Caco-2 (cell line): ENCODE measurements around the gene MGAT5B. TPM values are rescaled to one million over a fixed set of nuclear protein-coding genes. Genes with fewer than 3 reads are reported as not detected.

ENCODE experiments used
- BruUV-seq: library from RNA; stranded (reverse); fragments of 400-500 nt; replicated peaks from 2 replicates; lab custom pipeline; 2021; lab: Mats Ljungman, UMichigan
- CTCF ChIA-PET: fragments of 300-600 bp; sonication (Branson Sonifier 250); formaldehyde crosslinking; loops from one replicate; lab custom pipeline; 2022; ENCODE audit warnings: antibody characterized with exemption; lab: Charles Lee
- POLR2A ChIA-PET: fragments of 300-600 bp; sonication (Branson Sonifier 250); formaldehyde crosslinking; loops from one replicate; lab custom pipeline; 2022; ENCODE audit warnings: antibody characterized with exemption; lab: Charles Lee
- DNase-seq, 2 experiments: peaks; one replicate each; pipeline versions ENCODE4 v3.0.0 to v3.0.0-alpha.2; 2020 to 2022
- H3K27me3 ChIP-seq: replicated peaks from 2 replicates; pipeline ENCODE4 v1.6.0; 2011; ENCODE audit warnings: low read length; ENCODE audit not compliant: control insufficient read depth, insufficient read depth
- H3K36me3 ChIP-seq: 2 replicates; pipeline ENCODE4 v1.5.1; 2011; ENCODE audit warnings: low read length; ENCODE audit not compliant: control insufficient read depth, insufficient read depth
- H3K4me1 ChIP-seq: fragments of 250-450 bp; sonication (Bioruptor Pico); 2 replicates; pipeline ENCODE4 v1.5.1; 2020; ENCODE audit warnings: mild to moderate bottlenecking
- H3K4me3 ChIP-seq: 2 replicates; pipeline ENCODE4 v1.5.1; 2011; ENCODE audit warnings: low read depth, mild to moderate bottlenecking, control low read depth, low read length
- H3K9me3 ChIP-seq: fragments of 250-450 bp; sonication (Bioruptor Pico); 2 replicates; pipeline ENCODE4 v1.5.1; 2020; ENCODE audit warnings: mild to moderate bottlenecking, moderate library complexity
- H3K27ac Mint-ChIP-seq: one replicate; pipeline ENCODE4 v1.8.0; 2022; ENCODE audit warnings: mixed read lengths; ENCODE audit not compliant: unreplicated experiment
- H3K27me3 Mint-ChIP-seq: one replicate; pipeline ENCODE4 v1.8.0; 2022; ENCODE audit warnings: mixed read lengths; ENCODE audit not compliant: insufficient read depth, unreplicated experiment
- H3K36me3 Mint-ChIP-seq: one replicate; pipeline ENCODE4 v1.8.0; 2022; ENCODE audit warnings: mild to moderate bottlenecking, mixed read lengths; ENCODE audit not compliant: insufficient read depth, unreplicated experiment
- H3K4me1 Mint-ChIP-seq: one replicate; pipeline ENCODE4 v1.8.0; 2022; ENCODE audit warnings: low read depth, mixed read lengths; ENCODE audit not compliant: unreplicated experiment
- H3K4me3 Mint-ChIP-seq: one replicate; pipeline ENCODE4 v1.8.0; 2022; ENCODE audit warnings: mild to moderate bottlenecking, moderate library complexity, mixed read lengths; ENCODE audit not compliant: unreplicated experiment
- H3K9me3 Mint-ChIP-seq: one replicate; pipeline ENCODE4 v1.8.0; 2022; ENCODE audit warnings: mixed read lengths; ENCODE audit not compliant: unreplicated experiment
- intact Hi-C: fragments of 100-400 bp; cut with micrococcal nuclease; formaldehyde crosslinking; loops from one replicate; pipeline ENCODE4 v1.10.0; 2022; ENCODE audit not compliant: unreplicated experiment
- total RNA-seq: library from RNA; stranded (reverse); gene quantifications from 2 replicates; pipeline ENCODE4 v1.2.3, GENCODE V29; 2022
- TF ChIP-seq, protein P1 (sequence below), 2 experiments: fragments of 200-600 bp in 1 of 2; IDR thresholded peaks; 1 replicate in 1 of 2; 2 replicates in 1 of 2; pipeline versions ENCODE4 v1.5.1 to v1.8.0; 2011 to 2022; ENCODE audit warnings: antibody characterized with exemption in 1 of 2, control low read depth in 1 of 2, inconsistent platforms in 1 of 2, low read depth in 1 of 2, low read length in 1 of 2, mild to moderate bottlenecking in 1 of 2, moderate library complexity in 1 of 2; ENCODE audit not compliant: insufficient read depth in 1 of 2, severe bottlenecking in 1 of 2, unreplicated experiment in 1 of 2

The MGAT5B gene
- total RNA-seq, 1 experiment from 2014 or later = 9.1 TPM

DNA sequence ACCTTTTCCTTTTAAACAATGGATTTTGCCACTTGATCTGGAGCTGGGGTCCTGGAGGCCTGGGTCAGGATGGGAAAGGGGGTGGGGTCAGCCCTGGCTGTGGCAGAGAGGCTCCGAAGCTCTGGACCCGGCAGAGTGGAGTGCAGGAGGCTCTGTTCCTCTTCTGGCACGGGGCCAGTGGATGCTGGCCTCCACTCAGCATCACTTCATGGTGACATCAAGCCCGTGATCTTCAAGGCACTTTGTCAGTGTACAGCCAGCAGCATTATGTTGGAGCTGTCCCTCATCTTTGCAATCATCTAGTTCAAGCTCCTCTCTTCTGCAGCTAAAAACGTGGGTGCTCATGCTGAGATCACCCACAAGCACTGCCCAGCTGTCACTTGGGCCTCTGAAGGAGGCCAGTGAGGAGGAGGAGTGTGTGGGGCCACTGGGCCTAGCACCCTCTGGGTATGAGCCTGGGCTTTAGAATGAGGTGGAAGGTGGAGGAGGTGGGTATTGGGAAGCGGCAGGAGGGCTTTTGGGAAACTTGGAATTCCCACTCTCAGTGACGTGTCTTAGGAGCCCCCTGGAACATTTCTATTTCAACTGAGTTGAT, 45.9 kb upstream of the MGAT5B start:
- POLR2A ChIA-PET = no interaction called here
- BruUV-seq = no TSS peak
- CTCF ChIA-PET = interaction anchor here (0.7 kb wide), 1 partner anchor 25 kb away, joined by 3 read pairs; no protein-coding TSS in a partner anchor

DNA sequence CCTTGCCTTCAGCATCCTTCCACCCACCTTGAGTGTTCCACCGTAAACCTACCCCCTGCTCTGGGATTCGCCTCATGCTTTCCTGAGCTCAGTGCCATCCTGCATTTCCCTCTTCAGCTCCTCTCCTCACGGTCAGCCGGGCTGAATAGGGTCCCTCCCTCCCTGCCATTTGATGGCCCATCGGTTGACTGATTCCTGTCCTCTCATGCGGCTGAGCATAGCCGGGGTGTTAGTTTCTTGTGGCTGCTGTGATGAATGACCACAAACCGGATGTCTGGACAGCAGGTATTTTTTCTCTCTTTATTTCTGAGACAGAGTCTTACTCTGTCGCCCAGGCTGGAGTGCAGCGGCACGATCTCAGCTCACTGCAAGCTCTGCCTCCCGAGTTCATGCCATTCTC, 44.1 kb upstream of the MGAT5B start:
- TF ChIP-seq, protein P1, sequence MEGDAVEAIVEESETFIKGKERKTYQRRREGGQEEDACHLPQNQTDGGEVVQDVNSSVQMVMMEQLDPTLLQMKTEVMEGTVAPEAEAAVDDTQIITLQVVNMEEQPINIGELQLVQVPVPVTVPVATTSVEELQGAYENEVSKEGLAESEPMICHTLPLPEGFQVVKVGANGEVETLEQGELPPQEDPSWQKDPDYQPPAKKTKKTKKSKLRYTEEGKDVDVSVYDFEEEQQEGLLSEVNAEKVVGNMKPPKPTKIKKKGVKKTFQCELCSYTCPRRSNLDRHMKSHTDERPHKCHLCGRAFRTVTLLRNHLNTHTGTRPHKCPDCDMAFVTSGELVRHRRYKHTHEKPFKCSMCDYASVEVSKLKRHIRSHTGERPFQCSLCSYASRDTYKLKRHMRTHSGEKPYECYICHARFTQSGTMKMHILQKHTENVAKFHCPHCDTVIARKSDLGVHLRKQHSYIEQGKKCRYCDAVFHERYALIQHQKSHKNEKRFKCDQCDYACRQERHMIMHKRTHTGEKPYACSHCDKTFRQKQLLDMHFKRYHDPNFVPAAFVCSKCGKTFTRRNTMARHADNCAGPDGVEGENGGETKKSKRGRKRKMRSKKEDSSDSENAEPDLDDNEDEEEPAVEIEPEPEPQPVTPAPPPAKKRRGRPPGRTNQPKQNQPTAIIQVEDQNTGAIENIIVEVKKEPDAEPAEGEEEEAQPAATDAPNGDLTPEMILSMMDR (IDR thresholded peaks at IDR 0.05; ENCODE audit: insufficient read depth in 1 of 2, low read depth in 1 of 2, low read length in 1 of 2, severe bottlenecking in 1 of 2, unreplicated experiment in 1 of 2) = no peak
- POLR2A ChIA-PET = no interaction called here
- Histone ChIP-seq H3K4me3 (no peak overlapping the region), H3K27me3 (no peaks in the 10 kb centered on the region), H3K4me1 (no peaks in the 10 kb centered on the region), H3K36me3 (no peaks in the 10 kb centered on the region), H3K9me3 (no peaks in the 10 kb centered on the region)
- no peak overlapping the region for H3K4me3 Mint-ChIP-seq
- BruUV-seq = no TSS peak
- no peak overlapping the region for H3K27ac Mint-ChIP-seq
- H3K36me3 Mint-ChIP-seq = no peaks in the 10 kb centered on the region
- CTCF ChIA-PET = no interaction called here
- DNase-seq = no peak
- no peaks in the 10 kb centered on the region for H3K9me3 Mint-ChIP-seq
- intact Hi-C loops = no loop called here
- H3K27me3 Mint-ChIP-seq = peaks cover 7% of the 10 kb centered on the region
- H3K4me1 Mint-ChIP-seq = no peaks in the 10 kb centered on the region

More for the DNA sequence above, 45.9 kb upstream of the MGAT5B start:
- Mint-ChIP-seq H3K27me3 (peaks cover 4% of the 10 kb centered on the region), H3K9me3 (no peaks in the 10 kb centered on the region), H3K36me3 (no peaks in the 10 kb centered on the region), H3K4me3 (no peak overlapping the region), H3K4me1 (no peaks in the 10 kb centered on the region), H3K27ac (no peak overlapping the region)
- intact Hi-C loops = no loop called here
- Histone ChIP-seq H3K36me3 (no peaks in the 10 kb centered on the region), H3K9me3 (no peaks in the 10 kb centered on the region), H3K4me3 (no peak overlapping the region), H3K27me3 (no peaks in the 10 kb centered on the region), H3K4me1 (no peaks in the 10 kb centered on the region)
- no peak for DNase-seq
- TF ChIP-seq, protein P1 (IDR thresholded peaks at IDR 0.05; ENCODE audit: insufficient read depth in 1 of 2, low read depth in 1 of 2, low read length in 1 of 2, severe bottlenecking in 1 of 2, unreplicated experiment in 1 of 2) = no peak

DNA sequence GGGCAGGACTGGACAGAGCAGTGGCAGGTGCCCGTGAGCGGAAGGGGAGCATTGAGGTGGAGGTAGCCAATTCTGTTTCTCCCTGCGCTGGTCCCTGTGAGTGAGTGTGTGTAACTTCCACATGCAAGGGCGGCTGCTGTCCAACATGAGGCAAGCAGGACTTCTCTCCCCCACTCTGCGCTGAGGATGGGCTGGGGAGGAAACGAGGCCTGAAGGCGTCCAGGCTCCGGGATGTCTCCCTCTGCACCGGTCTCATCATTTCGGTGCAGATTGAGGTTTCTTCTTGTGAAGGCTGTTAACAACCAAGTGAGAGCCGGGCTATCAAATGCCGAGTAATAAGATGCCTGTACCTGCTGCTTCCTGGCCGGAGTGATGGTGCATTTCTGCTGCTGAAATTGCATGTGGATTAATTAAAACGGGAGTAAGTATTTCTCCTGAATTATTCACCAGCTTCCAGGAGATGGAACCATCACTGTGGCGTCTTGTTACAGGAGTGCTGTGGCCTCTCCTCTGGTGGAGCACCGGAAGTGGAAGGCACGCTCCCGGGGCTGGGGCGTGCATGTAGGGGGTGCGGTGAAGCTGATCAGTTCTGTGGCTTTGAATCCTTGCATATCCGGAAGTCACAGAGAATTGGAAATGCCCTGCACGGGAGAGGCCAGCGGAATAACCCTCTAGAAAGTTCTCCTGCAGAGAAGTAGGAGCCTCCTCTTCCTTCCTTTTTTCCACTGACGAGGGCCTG, 41.7 kb upstream of the MGAT5B start:
- Histone ChIP-seq H3K9me3 (no peaks in the 10 kb centered on the region), H3K36me3 (no peaks in the 10 kb centered on the region), H3K4me1 (no peaks in the 10 kb centered on the region), H3K27me3 (no peaks in the 10 kb centered on the region), H3K4me3 (no peak overlapping the region)
- H3K4me3 Mint-ChIP-seq = no peak overlapping the region
- TF ChIP-seq, protein P1 (IDR thresholded peaks at IDR 0.05; ENCODE audit: insufficient read depth in 1 of 2, low read depth in 1 of 2, low read length in 1 of 2, severe bottlenecking in 1 of 2, unreplicated experiment in 1 of 2) = no peak
- DNase-seq = no peak
- intact Hi-C loops = no loop called here
- POLR2A ChIA-PET = no interaction called here
- H3K27ac Mint-ChIP-seq = no peak overlapping the region
- H3K4me1 Mint-ChIP-seq = no peaks in the 10 kb centered on the region
- no peaks in the 10 kb centered on the region for H3K9me3 Mint-ChIP-seq
- peaks cover 7% of the 10 kb centered on the region for H3K27me3 Mint-ChIP-seq
- no peaks in the 10 kb centered on the region for H3K36me3 Mint-ChIP-seq
- CTCF ChIA-PET = no interaction called here
- BruUV-seq = no TSS peak
